Measurements from ENCODE around the gene SPATA17. TPM values are rescaled to one million over a fixed set of nuclear protein-coding genes. Genes with fewer than 3 reads are reported as not detected.

Gene SPATA17
- total and polyA plus RNA-seq, 2 donors (not counting 3 experiments of a cell fraction or from before 2014, with no cell fraction given): not detected

GRCh38 chr1:217892750-217893149 lies 261.6 kb downstream of the SPATA17 start:
- H3K79me2 ChIP-seq (ENCODE audit: control insufficient read depth, insufficient read depth, low read length): no peaks in the 10 kb centered on the region
- no peak overlapping the region for H3K9ac ChIP-seq (replicated peaks; ENCODE audit: extremely low read depth, insufficient read depth, low read length)
- H4K20me1 ChIP-seq (replicated peaks; ENCODE audit: control insufficient read depth, extremely low read depth, insufficient read depth, low read length): no peaks in the 10 kb centered on the region
- DNase-seq (ENCODE audit: low read depth, low spot score) (no peak), FAIRE-seq (no peak)
- no peaks in the 10 kb centered on the region for H3K27me3 ChIP-seq (ENCODE audit: control insufficient read depth in 2 of 2, insufficient read depth in 2 of 2, low read length in 2 of 2)
- H3K4me1 ChIP-seq (ENCODE audit: control insufficient read depth, extremely low read depth, insufficient read depth, low read length): no peaks in the 10 kb centered on the region
- no peak overlapping the region for H2AFZ ChIP-seq (ENCODE audit: low read depth, low read length)
- ChIA-PET CTCF (no interaction called here), POLR2A (no interaction called here)
- TF ChIP-seq MYC (IDR thresholded peaks at IDR 0.05; ENCODE audit: low read depth, low read length) (no peak), MAX (IDR thresholded peaks at IDR 0.05; ENCODE audit: insufficient read depth, insufficient read length) (no peak), FOS (IDR thresholded peaks at IDR 0.05; ENCODE audit: borderline replicate concordance, insufficient read depth, low read length) (no peak), EZH2 (IDR thresholded peaks at IDR 0.05; ENCODE audit: borderline replicate concordance, low read depth, low read length, severe bottlenecking) (no peak), POLR2AphosphoS5 (IDR thresholded peaks at IDR 0.05; ENCODE audit: insufficient read depth, low read depth, low read length) (no peak), GATA2 (IDR thresholded peaks at IDR 0.05; ENCODE audit: insufficient read depth, insufficient read length, low read depth, low read length) (no peak), POLR2A (IDR thresholded peaks at IDR 0.05; ENCODE audit: low read depth, low read length) (no peak), JUN (IDR thresholded peaks at IDR 0.05; ENCODE audit: borderline replicate concordance, insufficient read depth, insufficient read length, low read depth) (no peak)
- TF ChIP-seq, protein P1, sequence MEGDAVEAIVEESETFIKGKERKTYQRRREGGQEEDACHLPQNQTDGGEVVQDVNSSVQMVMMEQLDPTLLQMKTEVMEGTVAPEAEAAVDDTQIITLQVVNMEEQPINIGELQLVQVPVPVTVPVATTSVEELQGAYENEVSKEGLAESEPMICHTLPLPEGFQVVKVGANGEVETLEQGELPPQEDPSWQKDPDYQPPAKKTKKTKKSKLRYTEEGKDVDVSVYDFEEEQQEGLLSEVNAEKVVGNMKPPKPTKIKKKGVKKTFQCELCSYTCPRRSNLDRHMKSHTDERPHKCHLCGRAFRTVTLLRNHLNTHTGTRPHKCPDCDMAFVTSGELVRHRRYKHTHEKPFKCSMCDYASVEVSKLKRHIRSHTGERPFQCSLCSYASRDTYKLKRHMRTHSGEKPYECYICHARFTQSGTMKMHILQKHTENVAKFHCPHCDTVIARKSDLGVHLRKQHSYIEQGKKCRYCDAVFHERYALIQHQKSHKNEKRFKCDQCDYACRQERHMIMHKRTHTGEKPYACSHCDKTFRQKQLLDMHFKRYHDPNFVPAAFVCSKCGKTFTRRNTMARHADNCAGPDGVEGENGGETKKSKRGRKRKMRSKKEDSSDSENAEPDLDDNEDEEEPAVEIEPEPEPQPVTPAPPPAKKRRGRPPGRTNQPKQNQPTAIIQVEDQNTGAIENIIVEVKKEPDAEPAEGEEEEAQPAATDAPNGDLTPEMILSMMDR (IDR thresholded peaks at IDR 0.05; ENCODE audit: extremely low read depth in 1 of 2, insufficient read depth in 1 of 2, low read depth in 1 of 2, low read length in 2 of 2): no peak
- H3K4me2 ChIP-seq (ENCODE audit: insufficient read depth, low read length): no peak overlapping the region
- BruUV-seq (replicated peaks): no TSS peak
- H3K9me3 ChIP-seq (replicated peaks; ENCODE audit: control insufficient read depth, insufficient read depth, low read length): no peaks in the 10 kb centered on the region
- dilution Hi-C loops (cut with MboI; ENCODE audit: extremely low pct_ligation_motif_present, low sequenced_read_pairs) (no loop called here), intact Hi-C loops (cut with micrococcal nuclease) (no loop called here)
- H3K36me3 ChIP-seq (ENCODE audit: control insufficient read depth in 2 of 2, extremely low read depth in 1 of 2, insufficient read depth in 2 of 2, low read length in 2 of 2): no peaks in the 10 kb centered on the region
- H3K4me3 ChIP-seq (replicated peaks in 1 of 3; ENCODE audit: insufficient read depth in 1 of 3, low read depth in 1 of 3, low read length in 3 of 3): no peak overlapping the region
- H3K9me1 ChIP-seq (replicated peaks; ENCODE audit: control insufficient read depth, extremely low read depth, insufficient read depth, low read length): no peaks in the 10 kb centered on the region
- H3K27ac ChIP-seq (ENCODE audit: insufficient read depth, low read depth, low read length): no peak overlapping the region
